Peyer's patch (tissue), 4 donors: ENCODE results near the gene CFAP126.
"Not testable (repeated sequence)": the region's sequence is repeated elsewhere in the genome, so short reads cannot be mapped to it uniquely, and the experiment has no call there.

Source experiments
- CTCF ChIP-seq, 6 experiments: fragments of 450-650 bp in 4 of 6; fragments of 200-600 bp in 2 of 6; sonication (generic) in 1 of 6; IDR thresholded peaks; one replicate each; pipeline ENCODE4 v1.5.1; 2017 to 2019; ENCODE audit warnings: antibody characterized with exemption in 6 of 6, mild to moderate bottlenecking in 3 of 6, moderate library complexity in 1 of 6
- POLR2A ChIP-seq, 2 donors: fragments of 450-650 bp; IDR thresholded peaks; one replicate each; pipeline ENCODE4 v1.5.1; 2017; ENCODE audit warnings: antibody characterized with exemption in 2 of 2, mild to moderate bottlenecking in 2 of 2, moderate library complexity in 2 of 2

GRCh38 chr1:161397038-161397437 is 29.4 kb upstream of the CFAP126 start:
- not testable (repeated sequence) for TF ChIP-seq POLR2A, CTCF (IDR thresholded peaks at IDR 0.05)
